Heart left ventricle (tissue), 13 donors: ENCODE data around the gene FAAH.

Experiments
- CTCF ChIP-seq, 12 donors: fragments of 200-600 bp; sonication (generic) in 4 of 12; IDR thresholded peaks; one replicate each; pipeline versions ENCODE4 v1.5.0 to v1.8.0; 2018 to 2022; ENCODE audit warnings: antibody characterized with exemption in 12 of 12, mild to moderate bottlenecking in 5 of 12
- POLR2A ChIP-seq, 2 donors: fragments of 450-650 bp; IDR thresholded peaks; one replicate each; pipeline ENCODE4 v1.6.1; 2017; ENCODE audit warnings: antibody characterized with exemption in 2 of 2, mild to moderate bottlenecking in 2 of 2, moderate library complexity in 2 of 2
- donor health status: ischemic (EF 13 %, LVEDD 7.1; RV severe dilation, severe dysfunction).
- donor health status: DM: no; HTN: yes; CAD: no.
- donor health status: DM: no; HTN: no; CAD: no.
- donor health status: ischemic (EF 25% LVEDD 6.9; RV normal size, moderate dysfunction).
- donor health status: ischemic (EF 25% LVEDD 5.7; RV mildly dilated, moderate dysfunction).
- donor health status: ischemic (EF 35%, LVEDD 5.7; RV mildly dilated, moderate dysfunction).
- donor health status: nonischemic (EF 11% LVEDD 7.7; RV severe dilation, severe dysfunction).
- donor health status: DM: yes; HTN: yes; CAD: no.
- donor health status: PGD.
- donor health status: ischemic (EF 29% LVEDD 5.4; RV normal size, mild dysfunction).
- donor health status: nonischemic (EF 23%, LVEDD 6.1; RV moderate dilation, normal function).

- TF ChIP-seq CTCF (IDR thresholded peaks at IDR 0.05) (no peak), POLR2A (IDR thresholded peaks at IDR 0.05) (no peak)
Measured at GRCh38 chr1:46401154-46401913, 7.2 kb downstream of the FAAH start.
